AG20443 (cell line): Measurements from ENCODE around the gene SPTSSB.

ENCODE experiments used
- DNase-seq: peaks from one replicate; pipeline ENCODE4 v3.0.0; 2012; ENCODE audit warnings: low spot score, mixed read lengths

SPTSSB gene, protein sequence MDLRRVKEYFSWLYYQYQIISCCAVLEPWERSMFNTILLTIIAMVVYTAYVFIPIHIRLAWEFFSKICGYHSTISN

DNA sequence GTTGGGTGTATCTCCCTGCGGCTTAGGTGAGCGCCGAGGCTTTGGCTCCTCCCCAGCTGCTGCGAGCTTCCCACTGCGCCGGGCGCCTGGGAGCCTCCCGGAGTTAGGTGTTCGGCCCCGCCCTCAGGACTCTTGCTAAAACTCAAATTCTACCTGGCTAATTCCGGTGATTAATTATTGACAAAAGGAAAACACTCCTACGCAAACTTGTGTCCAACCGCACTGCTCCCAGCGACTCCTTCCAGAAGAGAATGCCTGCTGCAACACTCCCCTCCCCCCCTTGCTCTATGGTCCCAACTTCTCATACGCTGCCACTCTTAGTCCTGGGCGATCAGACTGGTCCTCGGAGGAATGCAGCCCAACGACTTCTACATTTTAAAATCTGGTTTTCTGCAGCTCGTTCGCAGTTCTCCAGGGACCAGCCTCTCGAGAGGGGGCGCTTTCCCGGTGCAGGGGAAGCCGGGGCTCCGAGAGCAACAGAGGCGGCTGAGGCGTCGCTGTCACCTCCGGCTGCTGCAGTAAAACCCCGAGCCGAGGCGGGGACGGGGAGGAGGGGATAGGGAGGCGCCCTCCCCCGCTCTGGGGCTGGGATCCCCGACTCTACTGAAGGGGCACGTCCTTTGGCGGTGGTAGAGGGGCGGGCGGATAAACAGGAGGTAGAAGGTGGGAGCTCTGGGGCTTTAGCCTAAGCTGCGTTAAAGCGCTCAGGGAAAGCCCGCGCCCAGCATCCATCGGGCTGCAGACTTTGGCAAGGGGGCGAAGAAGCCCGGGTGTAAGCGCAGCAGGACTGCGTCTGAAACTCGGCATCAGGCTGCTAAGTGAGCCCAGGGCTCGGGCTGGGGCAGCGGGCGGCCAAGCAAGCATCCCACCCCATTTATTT is at the start of gene SPTSSB:
TSS of gene SPTSSB (minus strand) at position 77 of the 880 bp plus-strand sequence. CDS start 25,194 bp downstream, outside the sequence.
- DNase-seq = peak; percentile 55

DNA sequence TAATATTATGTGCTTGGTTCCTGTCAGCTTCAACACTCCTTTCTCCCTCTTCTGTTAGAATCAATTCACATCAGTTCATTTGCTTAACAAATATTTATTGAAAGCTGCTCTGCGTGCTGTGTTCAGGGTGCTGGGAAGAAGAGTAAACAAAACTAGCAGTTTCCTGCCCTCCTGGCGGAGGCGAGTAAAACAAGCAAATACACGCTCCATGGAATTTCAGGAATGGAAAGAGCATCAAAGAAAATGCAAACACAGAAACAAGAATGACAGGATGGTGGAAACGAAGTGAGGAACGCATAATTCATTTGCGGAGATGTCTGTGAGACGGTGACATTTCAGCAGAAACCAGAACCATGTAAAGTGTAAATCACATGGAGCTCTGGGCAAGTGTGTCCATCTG is 49.4 kb upstream of the SPTSSB start:
- no peak for DNase-seq

DNA sequence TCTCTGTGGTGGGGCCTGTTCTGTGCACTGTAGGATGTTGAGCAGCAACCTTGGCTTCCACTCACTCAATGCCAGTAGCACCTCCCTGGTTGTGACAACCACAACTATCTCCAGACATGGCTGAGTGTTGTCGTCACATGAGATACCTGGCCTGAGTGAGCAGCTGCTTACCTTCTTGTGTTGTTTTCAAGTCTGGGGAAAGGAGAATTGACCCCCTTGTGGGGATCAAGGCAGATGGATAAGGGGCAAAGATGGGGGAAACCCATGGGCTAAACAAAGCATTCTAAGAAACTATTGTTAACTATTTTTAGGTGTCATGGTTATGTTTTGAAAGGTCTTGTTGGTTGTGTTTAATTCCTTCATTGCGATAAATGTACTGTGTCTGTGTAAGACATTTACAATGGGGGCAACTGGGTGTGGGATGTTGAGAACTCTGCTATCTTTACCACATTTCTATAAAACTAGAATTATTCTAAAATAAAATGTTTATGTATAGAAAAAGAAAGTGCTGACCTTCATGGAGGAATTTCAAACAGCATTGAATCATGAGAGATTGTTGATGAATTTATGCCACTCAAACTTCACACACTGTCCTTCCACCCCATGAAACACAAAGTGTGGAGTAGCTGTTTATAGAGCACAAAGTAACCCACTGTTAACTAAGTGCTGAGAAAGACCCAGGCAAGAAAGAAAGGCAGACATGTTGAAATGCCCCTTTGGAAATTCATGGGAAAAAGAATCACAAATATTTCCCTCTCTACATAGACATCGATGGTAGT is 48.4 kb upstream of the SPTSSB start:
- DNase-seq = no peak

- peak; percentile 55 for DNase-seq
Observed at GRCh38 chr3:161415506-161416231, 44.4 kb upstream of the SPTSSB start.

- DNase-seq = no peak
Observed at GRCh38 chr3:161414907-161415306, 43.6 kb upstream of the SPTSSB start.

- DNase-seq = no peak
Observed at GRCh38 chr3:161413855-161414210, 42.5 kb upstream of the SPTSSB start.

GRCh38 chr3:161413127-161413854 is 42.0 kb upstream of the SPTSSB start:
- no peak for DNase-seq

GRCh38 chr3:161412123-161412522 is 40.8 kb upstream of the SPTSSB start:
- no peak for DNase-seq

DNA sequence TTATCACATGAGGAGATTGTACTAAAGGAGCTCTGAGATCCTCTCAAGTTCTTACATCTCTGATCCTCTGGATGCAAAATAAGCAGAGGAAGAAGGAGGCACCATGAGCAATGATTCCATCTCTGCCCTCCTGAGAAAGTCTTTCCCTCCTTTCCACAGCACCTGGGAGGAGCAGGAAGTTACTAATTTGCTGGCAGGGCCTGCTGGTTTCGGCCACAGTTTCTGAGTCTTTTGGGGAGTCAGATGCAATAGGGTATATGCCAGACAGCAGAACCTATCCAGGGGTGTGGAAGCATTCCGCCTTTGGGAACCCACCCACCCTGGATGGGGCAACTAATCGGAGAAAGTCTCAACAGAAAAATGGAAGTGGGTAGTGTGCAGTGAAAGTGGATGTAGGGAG is 38.5 kb upstream of the SPTSSB start:
- no peak for DNase-seq

- DNase-seq = peak; percentile 38
Observed at GRCh38 chr3:161409069-161409468, 37.8 kb upstream of the SPTSSB start.

DNA sequence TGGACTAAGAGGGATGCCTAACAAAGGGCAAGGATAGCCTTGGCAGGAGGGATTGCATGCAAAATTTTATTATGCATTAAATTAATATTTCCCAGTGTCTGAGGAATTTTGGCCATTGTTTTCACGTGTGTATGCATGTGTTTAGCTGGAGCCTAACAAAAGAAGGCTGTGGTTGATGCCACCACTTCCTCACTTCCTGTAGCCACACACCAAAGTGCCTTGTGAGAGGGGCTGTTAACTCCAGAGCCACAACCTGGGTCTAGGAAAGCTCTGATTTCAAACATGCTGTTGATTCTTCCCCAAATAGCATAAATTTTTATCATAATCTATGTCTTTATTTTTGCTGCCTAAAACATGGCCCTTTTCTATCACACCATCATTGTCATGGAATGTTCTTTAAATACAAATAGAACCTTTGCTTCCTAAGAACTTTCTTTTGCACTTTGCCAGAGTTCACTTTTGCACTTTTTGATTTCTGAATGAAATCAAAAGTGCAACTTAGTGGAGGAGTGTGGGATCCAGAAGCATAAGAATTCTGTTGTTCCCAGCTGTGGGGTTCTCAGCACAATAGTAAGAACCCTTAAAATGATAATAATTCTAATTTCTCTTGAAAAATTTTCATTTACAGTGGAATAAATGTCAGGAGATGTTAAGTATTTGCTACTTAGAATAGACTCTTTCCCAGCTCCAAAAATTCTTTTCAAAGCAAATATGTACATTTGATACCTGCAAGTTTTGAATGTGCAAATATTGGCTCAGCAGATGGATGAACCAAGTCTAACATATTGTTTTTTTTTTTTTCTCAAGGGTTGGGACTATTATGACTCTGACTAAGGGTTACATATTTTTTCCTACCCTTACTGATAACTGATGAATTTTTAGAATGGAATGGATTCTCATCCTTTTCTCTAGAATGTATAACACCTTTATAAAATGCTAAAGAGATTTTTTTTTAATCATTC is 35.6 kb upstream of the SPTSSB start:
- DNase-seq = no peak

DNA sequence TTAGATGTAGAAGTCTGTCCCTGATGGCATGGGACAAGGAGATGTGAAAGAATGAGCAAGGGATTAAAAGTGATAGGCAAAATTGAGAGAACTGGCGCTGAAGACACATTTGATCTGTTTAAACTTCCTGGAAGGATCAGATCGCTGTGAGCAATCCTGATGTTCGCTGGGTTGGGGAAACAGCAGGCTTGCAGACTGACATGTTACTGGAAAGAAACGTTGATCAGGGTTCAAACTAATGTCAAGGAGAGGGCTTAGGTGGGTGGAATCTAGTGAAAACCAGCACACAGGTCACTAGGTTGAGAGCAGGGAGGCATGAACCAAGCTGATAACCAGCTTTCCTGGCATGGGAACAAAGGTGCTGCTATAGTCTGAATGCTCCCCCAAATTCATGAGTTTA is 34.5 kb upstream of the SPTSSB start:
- no peak for DNase-seq

DNA sequence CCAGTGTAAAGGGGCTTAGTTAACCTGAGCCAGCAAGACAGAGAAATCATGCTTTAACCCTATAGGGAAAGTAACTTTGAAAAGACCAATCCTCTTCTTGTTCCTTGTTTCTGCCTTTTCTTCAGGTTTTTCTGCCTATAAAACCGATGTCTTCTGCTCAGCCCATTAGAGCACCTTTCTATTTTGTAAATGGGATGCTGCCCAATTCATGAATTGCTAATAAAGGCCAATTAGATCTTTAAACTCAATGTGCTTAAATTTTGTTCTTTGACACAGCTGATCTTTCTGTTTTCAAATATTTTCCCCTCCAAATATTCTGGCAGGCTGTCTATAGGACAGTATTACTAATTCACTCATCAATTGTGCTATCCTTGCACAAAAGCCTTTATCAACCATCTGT is 33.8 kb upstream of the SPTSSB start:
- no peak for DNase-seq

DNA sequence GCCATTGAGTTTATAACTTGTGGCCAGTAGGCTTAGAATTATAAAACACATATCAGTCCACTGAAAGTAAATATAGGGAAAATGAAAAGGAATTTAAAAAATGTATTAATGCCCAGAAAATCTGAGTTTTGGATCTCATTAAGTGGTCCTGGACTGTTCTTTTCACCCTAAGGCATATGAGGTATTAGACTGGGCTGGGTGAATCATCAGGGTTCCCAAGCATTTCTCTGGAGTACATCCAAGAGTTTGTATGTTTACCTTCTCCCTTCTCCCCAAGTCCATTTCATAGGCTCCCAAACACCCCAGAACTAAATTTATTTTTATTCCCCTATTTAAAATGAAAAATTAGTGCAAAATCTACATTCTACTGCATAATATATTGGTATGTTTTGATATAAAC is 31.9 kb upstream of the SPTSSB start:
- DNase-seq = no peak

DNA sequence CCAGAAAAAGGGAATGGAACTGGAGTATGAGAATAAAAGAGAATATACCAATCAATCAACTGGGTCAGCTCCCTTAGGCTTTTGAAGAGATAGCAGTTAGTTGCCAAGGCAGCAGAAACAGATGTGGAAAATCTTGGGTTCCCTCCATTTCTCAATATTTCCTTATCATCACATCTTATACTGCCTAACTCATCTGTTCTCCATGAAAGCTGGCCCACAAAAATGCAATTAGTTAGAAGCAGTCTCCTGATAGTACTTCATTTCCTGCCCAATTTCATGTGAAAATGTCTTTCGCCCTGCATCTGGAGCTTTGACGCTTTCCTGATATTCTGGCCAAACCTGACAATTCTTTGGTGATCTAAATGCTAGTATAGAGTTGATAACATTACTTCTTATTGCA is 30.1 kb upstream of the SPTSSB start:
- DNase-seq = no peak

DNA sequence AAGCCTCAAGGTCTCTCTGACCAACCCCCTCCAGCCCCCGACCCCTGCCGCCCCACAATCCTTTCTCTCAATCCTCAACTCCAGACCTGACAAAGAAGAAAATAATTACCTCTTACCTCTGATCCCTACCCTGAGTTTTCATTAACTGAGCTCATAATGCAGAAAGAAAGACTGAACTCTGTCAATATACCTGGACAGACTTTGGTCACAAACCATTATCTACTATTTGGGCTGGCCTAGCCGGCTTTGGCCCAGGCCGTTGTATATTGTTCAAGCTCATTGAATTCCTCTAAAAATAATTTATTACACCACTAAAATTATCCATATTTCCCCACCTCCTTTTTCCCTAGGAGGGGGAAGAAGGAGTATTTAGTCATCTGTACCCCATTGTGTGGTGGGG is 29.3 kb upstream of the SPTSSB start:
- no peak for DNase-seq

- DNase-seq = no peak
Observed at GRCh38 chr3:161395115-161396012, 24.0 kb upstream of the SPTSSB start.

GRCh38 chr3:161393803-161394202 is 22.5 kb upstream of the SPTSSB start:
- DNase-seq = no peak

- DNase-seq = no peak
Observed at GRCh38 chr3:161393310-161393709, 22.0 kb upstream of the SPTSSB start.

DNA sequence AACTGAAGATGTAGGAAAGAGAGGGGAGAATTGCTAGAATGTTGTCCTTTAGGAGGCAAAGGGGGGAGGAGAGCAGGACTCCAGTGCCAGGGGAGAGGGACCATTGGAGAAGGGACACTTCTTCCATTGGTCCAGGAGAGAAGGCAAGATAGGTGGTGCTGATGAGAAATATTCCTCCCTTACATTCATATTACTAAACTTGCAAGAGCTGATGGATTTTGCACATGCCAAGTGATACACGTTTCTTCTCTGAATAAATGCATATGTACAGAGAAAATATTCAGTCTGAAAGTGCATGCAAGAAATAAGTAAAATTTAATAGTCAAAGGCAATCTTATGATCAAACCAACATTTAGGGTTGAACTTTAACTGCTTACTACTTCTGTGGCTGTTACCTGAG is 21.5 kb upstream of the SPTSSB start:
- no peak for DNase-seq
